Kidney (tissue), 14 donors: ENCODE results near the gene LRP5. TPM values are rescaled to one million over a fixed set of nuclear protein-coding genes. Genes with fewer than 3 reads are reported as not detected.

Experiments used
- DNase-seq, 5 donors: peaks; one replicate each; pipeline ENCODE4 v3.0.0-alpha.2; 2013 to 2020
- FAIRE-seq: peaks from 2 replicates; lab custom pipeline; 2012; peaks lifted over from hg19 to GRCh38; lab: Jason Lieb, UNC
- H3K27ac ChIP-seq, 2 donors: one replicate each; pipeline ENCODE4 v1.7.0; 2013; ENCODE audit warnings: low read depth in 2 of 2, low read length in 2 of 2, inconsistent platforms in 1 of 2
- H3K27me3 ChIP-seq: one replicate; pipeline ENCODE4 v1.7.1; 2013; ENCODE audit warnings: low read length, inconsistent platforms; ENCODE audit not compliant: control insufficient read depth, insufficient read depth
- H3K36me3 ChIP-seq, 3 donors: one replicate each; pipeline versions ENCODE4 v1.7.0 to v1.7.1; 2013; ENCODE audit warnings: low read length in 3 of 3, control low read depth in 1 of 3, inconsistent platforms in 1 of 3; ENCODE audit not compliant: insufficient read depth in 3 of 3, control insufficient read depth in 2 of 3
- H3K4me1 ChIP-seq, 3 donors: one replicate each; pipeline versions ENCODE4 v1.7.0 to v1.7.1; 2013; ENCODE audit warnings: low read length in 3 of 3, inconsistent platforms in 1 of 3, low read depth in 1 of 3; ENCODE audit not compliant: control insufficient read depth in 2 of 3, insufficient read depth in 2 of 3
- H3K4me3 ChIP-seq, 3 donors: one replicate each; pipeline versions ENCODE4 v1.7.0 to v1.8.1; 2013; ENCODE audit warnings: low read length in 3 of 3, control low read depth in 1 of 3, inconsistent platforms in 1 of 3
- H3K9ac ChIP-seq, 3 donors: one replicate each; pipeline versions ENCODE4 v1.7.0 to v1.7.1; 2013; ENCODE audit warnings: low read length in 3 of 3, control low read depth in 1 of 3, inconsistent platforms in 1 of 3
- H3K9me3 ChIP-seq, 3 donors: one replicate each; pipeline versions ENCODE4 v1.7.0 to v1.7.1; 2013; ENCODE audit warnings: low read length in 3 of 3, control low read depth in 1 of 3, inconsistent platforms in 1 of 3; ENCODE audit not compliant: control insufficient read depth in 2 of 3, insufficient read depth in 1 of 3
- CTCF ChIP-seq: IDR thresholded peaks from 3 replicates; pipeline ENCODE4 v1.5.1; 2012; ENCODE audit warnings: mild to moderate bottlenecking, moderate library complexity, borderline replicate concordance; ENCODE audit not compliant: insufficient read depth; ENCODE audit errors: extremely low read depth
- intact Hi-C: fragments of 100-400 bp; cut with DNase I; formaldehyde crosslinking; loops from one replicate; pipeline ENCODE4 v1.11.1; 2022
- polyA plus RNA-seq: library from polyadenylated mRNA; stranded (reverse); fragments of 350-450 nt; fragmentation: Illumina TruSeq; extraction: RNeasy Lipid Tissue Mini Kit (QIAGEN cat#74804); gene quantifications from one replicate; pipeline ENCODE4 v1.2.3, GENCODE V29; 2014; ENCODE audit warnings: low read depth, low replicate concordance; ENCODE audit not compliant: insufficient read depth
- total RNA-seq: library from RNA; stranded (reverse); fragmentation: NEBNext Ultra II Directional; extraction: Animal tissue kit (Norgen Biotek cat#: 25700); gene quantifications from one replicate; pipeline ENCODE4 v1.2.1, GENCODE V29; 2021
- donor health status: control.
- donor health status: control.
- donor health status: control.
- donor health status: control.
- donor health status: control.
- donor health status: DM: yes; HTN: yes; CAD: no.
- donor health status: Normal renal cell carcinoma (clear cell type).

The LRP5 gene
- total and polyA plus RNA-seq, 2 donors from 2014 or later: 55.4 to 71.3 TPM

- H3K9ac ChIP-seq: no peak overlapping the region
- no peaks in the 10 kb centered on the region for H3K9me3 ChIP-seq
- peaks cover 2 to 39% (median 22%) of the 10 kb centered on the region in 3 donors for H3K4me1 ChIP-seq
- FAIRE-seq (no peak), DNase-seq (peak in 1 of 5 donors; percentile 74)
- H3K27me3 ChIP-seq: no peaks in the 10 kb centered on the region
- H3K27ac ChIP-seq: no peak overlapping the region
- TF ChIP-seq CTCF: no peak
- no peak overlapping the region for H3K4me3 ChIP-seq
- intact Hi-C loops: no loop called here
- peaks cover 0 to 3% (median 0%) of the 10 kb centered on the region in 3 donors for H3K36me3 ChIP-seq
Measured at GRCh38 chr11:68371171-68372041, 59.0 kb downstream of the LRP5 start.

GRCh38 chr11:68372114-68372513, 59.7 kb downstream of the LRP5 start:
- no peaks in the 10 kb centered on the region for H3K36me3 ChIP-seq
- no peaks in the 10 kb centered on the region for H3K27me3 ChIP-seq
- H3K4me3 ChIP-seq: no peak overlapping the region
- no peak overlapping the region for H3K27ac ChIP-seq
- DNase-seq (peak in 1 of 5 donors; percentile 82), FAIRE-seq (no peak)
- no peak for TF ChIP-seq CTCF
- peaks cover 2 to 43% (median 29%) of the 10 kb centered on the region in 3 donors for H3K4me1 ChIP-seq
- H3K9ac ChIP-seq: no peak overlapping the region
- intact Hi-C loops: no loop called here
- no peaks in the 10 kb centered on the region for H3K9me3 ChIP-seq

GRCh38 chr11:68372625-68373024, 60.2 kb downstream of the LRP5 start:
- intact Hi-C loops: no loop called here
- Histone ChIP-seq H3K27ac (no peak overlapping the region), H3K4me3 (no peak overlapping the region), H3K4me1 (peaks cover 2 to 48% (median 34%) of the 10 kb centered on the region in 3 donors), H3K9me3 (no peaks in the 10 kb centered on the region), H3K27me3 (no peaks in the 10 kb centered on the region), H3K36me3 (no peaks in the 10 kb centered on the region), H3K9ac (no peak overlapping the region)
- TF ChIP-seq CTCF: no peak
- no peak for FAIRE-seq
- DNase-seq: no peak
